GM18505 (cell line): ENCODE data around the gene PUS10.
"Not testable (repeated sequence)": the region's sequence is repeated elsewhere in the genome, so short reads cannot be mapped to it uniquely, and the experiment has no call there.

ENCODE experiments used
- ATAC-seq: cut with Tn5 transposase; IDR thresholded peaks from one replicate; pipeline ENCODE4 v1.9.1; 2021; ENCODE audit not compliant: unreplicated experiment
- POLR2A ChIP-seq: IDR thresholded peaks from 4 replicates; pipeline ENCODE4 v1.6.1; 2011; ENCODE audit warnings: borderline replicate concordance; ENCODE audit not compliant: insufficient read depth, insufficient read length; ENCODE audit errors: extremely low read depth

The PUS10 gene

GRCh38 chr2:60954139-60954538, 63.9 kb downstream of the PUS10 start:
- ATAC-seq: no peak
- TF ChIP-seq POLR2A: no peak

GRCh38 chr2:60948926-60949579, 69.0 kb downstream of the PUS10 start:
- no peak for ATAC-seq
- no peak for TF ChIP-seq POLR2A

GRCh38 chr2:60948161-60948560, 69.9 kb downstream of the PUS10 start:
- ATAC-seq: no peak
- no peak for TF ChIP-seq POLR2A

GRCh38 chr2:60947056-60947455, 71.0 kb downstream of the PUS10 start:
- TF ChIP-seq POLR2A: no peak
- no peak for ATAC-seq

- no peak for ATAC-seq
- no peak for TF ChIP-seq POLR2A
These were observed 72.7 kb downstream of the PUS10 start for GRCh38 chr2:60945341-60945740.

GRCh38 chr2:60939622-60940021, 78.4 kb downstream of the PUS10 start:
- no peak for ATAC-seq
- no peak for TF ChIP-seq POLR2A

- no peak for ATAC-seq
- TF ChIP-seq POLR2A: no peak
These were observed 79.8 kb downstream of the PUS10 start for GRCh38 chr2:60938301-60938700.

- TF ChIP-seq POLR2A: no peak
- ATAC-seq: no peak
These were observed 81.3 kb downstream of the PUS10 start for GRCh38 chr2:60936757-60937156.

GRCh38 chr2:60934165-60934722, 83.8 kb downstream of the PUS10 start:
- TF ChIP-seq POLR2A: no peak
- ATAC-seq: no peak

GRCh38 chr2:60932954-60933353, 85.1 kb downstream of the PUS10 start:
- no peak for TF ChIP-seq POLR2A
- no peak for ATAC-seq

- ATAC-seq: not testable (repeated sequence)
These were observed 86.0 kb downstream of the PUS10 start for GRCh38 chr2:60932061-60932460.

GRCh38 chr2:60926741-60927552, 91.1 kb downstream of the PUS10 start:
- no peak for TF ChIP-seq POLR2A
- no peak for ATAC-seq

GRCh38 chr2:60925994-60926740, 91.9 kb downstream of the PUS10 start:
- no peak for TF ChIP-seq POLR2A
- no peak for ATAC-seq
